Measurements from ENCODE around the gene WDR53. TPM values are rescaled to one million over a fixed set of nuclear protein-coding genes. Genes with fewer than 3 reads are reported as not detected.

The WDR53 gene
- total RNA-seq = 3.2 and 4.9 TPM in 2 replicates

GRCh38 chr3:196568246-196569002, at the start of gene WDR53, which contains the start of gene FBXO45:
WDR53 (minus strand) TSS chr3:196568554; CDS start chr3:196561475, 7,079 bp downstream.
FBXO45 (plus strand) TSS chr3:196568660; CDS start chr3:196568985, 325 bp downstream.

GRCh38 chr3:196514913-196515621, 53.3 kb downstream of the WDR53 start, which contains the start of gene SMCO1:
SMCO1 (minus strand) TSS chr3:196515346; CDS start chr3:196515209, 137 bp downstream.

Other genes starting within 250 kb of the WDR53 start
- gene TM4SF19, start 230.2 kb downstream of the WDR53 start, total RNA-seq = not detected in 2 replicates
- gene UBXN7, start 136.1 kb downstream of the WDR53 start, total RNA-seq = 19.7 and 21.7 TPM in 2 replicates
- gene RNF168, start 64.8 kb downstream of the WDR53 start, total RNA-seq = 14.0 and 14.9 TPM in 2 replicates
- not detected in 2 replicates for gene SMCO1, start 53.2 kb downstream of the WDR53 start, total RNA-seq
- 4.4 and 5.9 TPM in 2 replicates for gene FBXO45, start 106 bp upstream of the WDR53 start, total RNA-seq
- gene NRROS, start 71.1 kb upstream of the WDR53 start, total RNA-seq = 0.59 and 1.5 TPM in 2 replicates
- 3.2 and 4.7 TPM in 2 replicates for gene CEP19, start 143.7 kb upstream of the WDR53 start, total RNA-seq
- gene PIGX, start 143.8 kb upstream of the WDR53 start, total RNA-seq = 19.4 and 27.7 TPM in 2 replicates
- 32.6 and 32.9 TPM in 2 replicates for gene PAK2, start 171.3 kb upstream of the WDR53 start, total RNA-seq

All from cardiac ventricle fibroblast (primary cell).